ENCODE measurements around the gene NDST1. TPM values are rescaled to one million over a fixed set of nuclear protein-coding genes. Genes with fewer than 3 reads are reported as not detected.

Gene NDST1
- total and polyA plus RNA-seq, 2 of the 8 experiments (the other 6 are each of a cell fraction or from before 2014, with no cell fraction given) = 27.0 to 72.0 TPM

- TF ChIP-seq NRF1 (IDR thresholded peaks at IDR 0.05; ENCODE audit: low read depth, low read length) (no peak), ATF3 (IDR thresholded peaks at IDR 0.05; ENCODE audit: insufficient read depth, low read depth, low read length) (no peak), BCL11A (IDR thresholded peaks at IDR 0.05; ENCODE audit: low read depth in 2 of 2, low read length in 2 of 2) (no peak)
Observed at GRCh38 chr5:150502847-150503246, 5.1 kb upstream of the NDST1 start (continued).
